ENCODE data around the gene ST8SIA1. TPM values are rescaled to one million over a fixed set of nuclear protein-coding genes. Genes with fewer than 3 reads are reported as not detected.

The ST8SIA1 gene
- total and polyA plus RNA-seq, 2 of the 4 experiments (the other 2 are of a cell fraction), result not detected

DNA sequence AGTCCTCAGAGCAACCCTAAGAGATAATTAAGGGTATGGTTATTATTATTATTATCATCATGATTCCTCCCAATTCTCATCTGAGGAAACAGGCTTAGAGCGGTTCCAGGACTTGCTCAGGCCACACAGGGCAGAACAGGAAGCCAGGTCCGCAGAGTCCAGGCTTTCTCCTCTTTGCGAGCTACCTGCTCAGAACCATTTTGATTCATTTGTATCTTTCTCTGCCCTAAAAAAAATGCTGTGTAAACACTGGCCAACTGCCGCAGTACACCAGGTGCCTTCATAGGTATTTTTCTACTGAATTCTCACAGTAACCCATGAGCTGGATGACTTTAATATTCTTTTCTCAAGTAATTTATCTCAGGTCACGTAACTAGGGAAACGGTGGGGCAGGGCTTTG is 45.3 kb downstream of the ST8SIA1 start:
- H3K56ac ChIP-seq (ENCODE audit: extremely low read depth, insufficient read depth, low read length), result no peak overlapping the region
- H3K23ac ChIP-seq (ENCODE audit: low read depth, low read length), result no peak overlapping the region
- no peak overlapping the region for H2AFZ ChIP-seq (replicated peaks; ENCODE audit: low read length, poor library complexity)
- in situ Hi-C loops (cut with MboI; ENCODE audit: low sequenced_read_pairs), result no loop called here
- H3K9me1 ChIP-seq (ENCODE audit: insufficient read depth, low read length), result 0 out of 2 replicates have a peak, but pooled peaks cover 3% of the 10 kb centered on the region
- no peaks in the 10 kb centered on the region for H3K9me3 ChIP-seq (ENCODE audit: control insufficient read depth, insufficient read depth, low read length)
- H2BK5ac ChIP-seq (ENCODE audit: low read depth, low read length, poor library complexity, severe bottlenecking), result no peak overlapping the region
- no peaks in the 10 kb centered on the region for H4K20me1 ChIP-seq (ENCODE audit: insufficient read depth, low read length)
- no peaks in the 10 kb centered on the region for H3K79me1 ChIP-seq (ENCODE audit: low read depth in 1 of 2, low read length in 2 of 2)
- ATAC-seq (ENCODE audit: low read depth), result no peak
- H3K4ac ChIP-seq (ENCODE audit: low read depth, low read length), result no peak overlapping the region
- H2BK15ac ChIP-seq (ENCODE audit: low read depth, low read length), result no peak overlapping the region
- no peak overlapping the region for H3K27ac ChIP-seq (ENCODE audit: insufficient read depth, low read length)
- no TSS peak for BruUV-seq (replicated peaks)
- no peak for DNase-seq
- no peak overlapping the region for H4K5ac ChIP-seq (ENCODE audit: low read depth, low read length)
- no peak overlapping the region for H3K18ac ChIP-seq (ENCODE audit: low read depth, low read length)
- H2BK20ac ChIP-seq (ENCODE audit: low read depth, low read length), result no peak overlapping the region
- dilution Hi-C loops (cut with HindIII; ENCODE audit: low sequenced_read_pairs, unreplicated experiment), result no loop called here
- intact Hi-C loops (cut with micrococcal nuclease), result no loop called here
- H3K27me3 ChIP-seq (ENCODE audit: control insufficient read depth, insufficient read depth, low read length), result peaks cover 2% of the 10 kb centered on the region; the same call in 1 of the 2 replicates
- H3K36me3 ChIP-seq (ENCODE audit: control insufficient read depth, insufficient read depth, low read length), result no peaks in the 10 kb centered on the region
- ChIA-PET POLR2A (ENCODE audit: unreplicated experiment) (no interaction called here), CTCF (no interaction called here)
- H2BK120ac ChIP-seq (ENCODE audit: low read depth, low read length), result no peak overlapping the region
- no peak overlapping the region for H2AK5ac ChIP-seq (ENCODE audit: low read depth, low read length)
- H3K4me1 ChIP-seq (ENCODE audit: control insufficient read depth, insufficient read depth, low read length), result peaks cover 6% of the 10 kb centered on the region
- TF ChIP-seq SMC3 (IDR thresholded peaks at IDR 0.05; ENCODE audit: low read depth, low read length), result no peak
- H3K4me2 ChIP-seq (ENCODE audit: low read depth, low read length), result no peak overlapping the region
- no peak overlapping the region for H3K14ac ChIP-seq (replicated peaks; ENCODE audit: low read depth, low read length)
- H2AK9ac ChIP-seq (replicated peaks; ENCODE audit: low read depth, low read length, poor library complexity), result no peak overlapping the region
- no peak overlapping the region for H4K91ac ChIP-seq (ENCODE audit: insufficient read depth, low read depth, low read length)
- no peak overlapping the region for H4K8ac ChIP-seq (ENCODE audit: low read depth in 2 of 2, low read length in 2 of 2)
- H3K9ac ChIP-seq (ENCODE audit: low read depth, low read length), result no peak overlapping the region
- H3K4me3 ChIP-seq (ENCODE audit: insufficient read depth, low read depth, low read length), result no peak overlapping the region
- WGBS, 2 experiments (ENCODE audit: extremely low coverage in 2 of 2, insufficient read length in 1 of 2), result 97% methylated on average over 4 of the region's 6 CpGs; no CpG with 5 or more reads in 1 of the 2 experiments
